H1 (cell line): Measurements from ENCODE around the gene SBF2. TPM values are rescaled to one million over a fixed set of nuclear protein-coding genes. Genes with fewer than 3 reads are reported as not detected.

Experiments
- ATF2 ChIP-seq: IDR thresholded peaks from 2 replicates; pipeline ENCODE4 v1.6.1; 2012; ENCODE audit warnings: low read length, inconsistent platforms
- polyA plus RNA-seq, 7 experiments: library from polyadenylated mRNA; depleted of rRNA in 3 of 7; stranded (reverse) in 5 of 7; unstranded in 2 of 7; fragments of >200 nt in 5 of 7; fragments of 200-250 nt in 2 of 7; gene quantifications; 1 replicate in 5 of 7; 2 replicates in 1 of 7; 4 replicates in 1 of 7; pipeline versions ENCODE4 v1.2.1 to v1.2.3, GENCODE V29; 2011 to 2013; ENCODE audit warnings: missing spikeins in 2 of 7, mixed read lengths in 2 of 7
- total RNA-seq: library from RNA; stranded (reverse); fragmentation: NEBNext Ultra II Directional; extraction: Animal tissue kit (Norgen Biotek cat#: 25700); gene quantifications from 2 replicates; pipeline ENCODE4 v1.2.1, GENCODE V29; 2021

The SBF2 gene
- total and polyA plus RNA-seq, 2 of the 8 experiments (the other 6 are each of a cell fraction or from before 2014, with no cell fraction given), result 36.7 to 50.5 TPM

GRCh38 chr11:10041332-10041731 lies 252.7 kb downstream of the SBF2 start (continued):
- TF ChIP-seq ATF2, result no peak
